C4-2B (cell line): ENCODE data around the gene MRTFB.

Experiments used
- H3K27ac ChIP-seq: fragments of 450-650 bp; 2 replicates; pipeline ENCODE4 v1.5.1; 2017
- ZFX ChIP-seq: fragments of 450-650 bp; IDR thresholded peaks from 2 replicates; pipeline ENCODE4 v1.6.1; 2017
- TF ChIP-seq, protein P1 (sequence below): fragments of 450-650 bp; conservative IDR thresholded peaks from 2 replicates; pipeline ENCODE4 v1.5.1; 2017; ENCODE audit warnings: mild to moderate bottlenecking

MRTFB gene

DNA sequence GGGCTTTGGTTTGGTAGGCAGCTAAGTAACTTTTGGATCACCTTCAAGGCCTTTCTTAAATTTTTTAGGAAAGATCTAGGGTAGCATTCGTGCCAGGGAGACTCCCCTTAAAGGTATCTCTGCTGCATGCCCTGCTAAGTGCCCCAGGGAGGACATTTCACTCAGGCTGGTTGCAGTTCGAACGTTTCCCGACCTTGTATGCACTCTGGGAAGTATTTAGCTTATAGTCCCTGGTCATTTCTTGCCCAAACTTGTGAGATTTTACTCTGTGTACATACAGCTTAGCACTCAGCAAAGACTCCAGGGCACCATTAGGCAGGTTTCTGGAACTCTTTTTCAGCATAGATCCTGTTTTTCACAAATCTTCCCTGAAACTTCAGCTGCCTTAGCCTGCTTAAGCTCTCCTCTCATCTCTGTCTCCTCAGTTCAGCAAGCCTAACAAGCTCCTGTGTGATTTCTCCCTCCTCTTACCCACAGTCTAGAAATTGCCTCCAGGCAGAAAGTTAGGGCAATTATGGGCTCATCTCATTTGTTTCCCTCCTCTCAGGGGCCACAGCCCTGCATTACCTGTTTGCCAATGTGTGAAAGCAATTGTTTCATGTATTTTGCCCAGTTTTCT lies 84.6 kb downstream of the MRTFB start:
- TF ChIP-seq, protein P1, sequence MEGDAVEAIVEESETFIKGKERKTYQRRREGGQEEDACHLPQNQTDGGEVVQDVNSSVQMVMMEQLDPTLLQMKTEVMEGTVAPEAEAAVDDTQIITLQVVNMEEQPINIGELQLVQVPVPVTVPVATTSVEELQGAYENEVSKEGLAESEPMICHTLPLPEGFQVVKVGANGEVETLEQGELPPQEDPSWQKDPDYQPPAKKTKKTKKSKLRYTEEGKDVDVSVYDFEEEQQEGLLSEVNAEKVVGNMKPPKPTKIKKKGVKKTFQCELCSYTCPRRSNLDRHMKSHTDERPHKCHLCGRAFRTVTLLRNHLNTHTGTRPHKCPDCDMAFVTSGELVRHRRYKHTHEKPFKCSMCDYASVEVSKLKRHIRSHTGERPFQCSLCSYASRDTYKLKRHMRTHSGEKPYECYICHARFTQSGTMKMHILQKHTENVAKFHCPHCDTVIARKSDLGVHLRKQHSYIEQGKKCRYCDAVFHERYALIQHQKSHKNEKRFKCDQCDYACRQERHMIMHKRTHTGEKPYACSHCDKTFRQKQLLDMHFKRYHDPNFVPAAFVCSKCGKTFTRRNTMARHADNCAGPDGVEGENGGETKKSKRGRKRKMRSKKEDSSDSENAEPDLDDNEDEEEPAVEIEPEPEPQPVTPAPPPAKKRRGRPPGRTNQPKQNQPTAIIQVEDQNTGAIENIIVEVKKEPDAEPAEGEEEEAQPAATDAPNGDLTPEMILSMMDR, result no peak
- no peak for TF ChIP-seq ZFX
- no peak overlapping the region for H3K27ac ChIP-seq

DNA sequence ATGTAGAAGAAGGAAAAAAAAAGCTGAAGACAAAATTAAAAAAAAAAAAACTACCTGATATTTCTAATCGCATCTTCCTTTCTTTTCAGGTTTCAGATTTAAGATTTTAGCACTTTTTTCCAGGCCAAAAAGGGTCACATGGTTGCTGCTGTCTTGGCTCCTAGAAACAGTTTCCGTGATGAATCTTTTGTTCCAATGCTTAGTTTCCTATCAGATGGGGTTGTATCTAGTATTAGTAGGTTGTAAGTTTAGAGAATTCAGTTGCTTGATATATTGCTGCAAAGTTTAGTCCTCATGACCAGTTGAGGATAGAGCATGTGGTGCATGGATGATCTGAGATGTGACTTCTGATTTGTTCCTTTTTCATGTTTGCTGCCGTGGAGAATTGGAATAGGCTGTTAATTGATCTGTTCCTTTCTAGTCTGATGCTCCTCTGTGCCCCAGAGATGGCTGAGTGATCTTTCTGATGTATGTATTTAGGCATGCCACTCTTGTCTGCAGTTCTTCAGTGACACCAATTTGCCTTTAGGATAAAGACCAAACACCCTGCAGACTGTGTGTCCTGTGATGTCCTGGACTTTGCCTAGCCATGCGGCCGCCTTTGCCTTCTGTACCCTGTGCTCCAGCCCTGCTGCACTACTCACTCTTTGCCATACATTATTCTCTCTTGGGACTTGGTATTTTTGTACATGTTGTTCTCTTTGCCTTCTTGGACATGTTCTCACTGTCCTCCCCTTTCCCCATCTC lies 94.0 kb downstream of the MRTFB start:
- no peak overlapping the region for H3K27ac ChIP-seq
- TF ChIP-seq, protein P1, result no peak
- TF ChIP-seq ZFX, result no peak

DNA sequence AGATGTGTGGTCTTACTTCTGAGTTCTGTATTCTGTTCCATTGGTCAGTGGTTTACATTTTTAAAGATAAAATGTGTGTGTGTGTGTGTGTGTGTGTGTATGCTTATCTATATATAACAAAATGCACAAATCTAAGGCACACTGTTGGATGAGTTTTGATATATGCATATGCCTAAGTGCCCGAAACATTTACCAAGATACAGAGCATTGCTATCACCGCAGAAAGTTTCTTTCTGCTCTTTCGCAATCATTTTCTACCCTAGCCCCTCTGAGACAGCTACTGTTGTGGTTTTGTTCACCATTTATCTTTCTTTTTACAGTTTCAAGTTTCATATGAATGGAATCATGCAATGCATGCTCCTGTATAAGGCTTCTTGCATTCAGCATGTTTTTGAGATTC lies 97.0 kb downstream of the MRTFB start:
- TF ChIP-seq, protein P1, result no peak
- H3K27ac ChIP-seq, result no peak overlapping the region

DNA sequence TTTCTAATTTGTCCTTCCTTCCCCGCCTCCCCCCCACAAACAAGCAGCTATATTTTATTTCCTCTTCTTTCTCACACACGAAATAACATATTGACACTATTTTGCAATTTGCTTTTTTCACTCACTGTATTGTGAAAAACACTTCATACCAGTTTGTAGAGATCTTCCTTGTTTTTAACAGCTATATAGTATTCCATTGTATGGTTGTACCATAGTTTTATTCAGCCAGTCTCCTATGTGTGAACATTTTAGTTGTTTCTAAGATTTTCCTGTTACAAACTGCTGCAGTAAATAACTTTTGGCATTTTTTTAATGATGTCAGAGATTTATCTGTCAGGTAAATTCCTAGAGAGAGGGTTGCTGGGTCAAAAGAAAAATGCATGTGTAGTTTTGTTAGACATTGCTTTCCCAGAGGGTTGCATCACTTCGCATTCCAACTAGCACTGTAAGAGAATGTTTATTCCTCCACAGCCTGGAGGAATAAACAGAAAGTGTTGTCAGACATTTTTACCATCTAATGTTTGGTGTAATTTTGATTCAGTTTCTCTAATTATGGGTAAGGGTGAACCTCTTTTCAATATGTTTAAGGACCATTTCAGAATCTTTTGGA lies 101.2 kb downstream of the MRTFB start:
- H3K27ac ChIP-seq, result no peak overlapping the region
- TF ChIP-seq, protein P1, result no peak
- no peak for TF ChIP-seq ZFX

DNA sequence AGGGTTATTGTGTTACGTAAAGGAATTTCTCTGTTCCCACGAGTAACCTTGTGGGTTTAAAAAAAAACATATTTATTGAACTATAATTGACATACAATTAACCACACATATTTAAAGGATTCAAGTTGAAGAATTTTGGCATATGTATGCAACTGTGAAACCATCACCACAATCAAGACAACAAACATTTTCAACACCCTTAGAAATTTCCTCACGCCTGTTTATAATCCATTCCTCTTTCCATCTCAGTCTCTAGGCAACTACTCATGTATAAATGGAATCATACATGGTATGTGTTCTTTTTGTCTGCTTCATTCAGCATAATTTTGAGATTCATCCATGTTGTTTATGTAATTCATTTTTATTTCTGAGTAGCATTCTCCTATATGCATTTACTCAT lies 104.0 kb downstream of the MRTFB start:
- TF ChIP-seq, protein P1, result no peak
- no peak for TF ChIP-seq ZFX
- no peak overlapping the region for H3K27ac ChIP-seq

GRCh38 chr16:14177704-14178103 lies 106.6 kb downstream of the MRTFB start:
- TF ChIP-seq, protein P1, result no peak
- TF ChIP-seq ZFX, result no peak
- H3K27ac ChIP-seq, result no peak overlapping the region

- TF ChIP-seq, protein P1, result no peak
- no peak for TF ChIP-seq ZFX
- no peak overlapping the region for H3K27ac ChIP-seq
Measured at GRCh38 chr16:14179116-14179515, 108.0 kb downstream of the MRTFB start.
